ENCODE results near the gene DLGAP1. TPM values are rescaled to one million over a fixed set of nuclear protein-coding genes. Genes with fewer than 3 reads are reported as not detected.
"Not testable (repeated sequence)": the region's sequence is repeated elsewhere in the genome, so short reads cannot be mapped to it uniquely, and the experiment has no call there.

The DLGAP1 gene
- total RNA-seq, 1 donor from 2014 or later, result not detected

GRCh38 chr18:4292696-4293095, 162.4 kb downstream of the DLGAP1 start:
- DNase-seq (ENCODE audit: low read depth in 2 of 2), result no peak

GRCh38 chr18:4287340-4287739, 167.8 kb downstream of the DLGAP1 start:
- not testable (repeated sequence) for DNase-seq (ENCODE audit: low read depth in 2 of 2)

- no peak for DNase-seq (ENCODE audit: low read depth in 2 of 2)
These were observed 168.9 kb downstream of the DLGAP1 start for GRCh38 chr18:4286256-4286655.

GRCh38 chr18:4285525-4285924, 169.6 kb downstream of the DLGAP1 start:
- DNase-seq (ENCODE audit: low read depth in 2 of 2), result no peak

GRCh38 chr18:4284528-4284927, 170.6 kb downstream of the DLGAP1 start:
- DNase-seq (ENCODE audit: low read depth in 2 of 2), result no peak

- DNase-seq (ENCODE audit: low read depth in 2 of 2), result no peak
These were observed 171.3 kb downstream of the DLGAP1 start for GRCh38 chr18:4283746-4284291.

- no peak for DNase-seq (ENCODE audit: low read depth in 2 of 2)
These were observed 172.2 kb downstream of the DLGAP1 start for GRCh38 chr18:4282954-4283353.

- DNase-seq (ENCODE audit: low read depth in 2 of 2), result no peak
These were observed 178.0 kb downstream of the DLGAP1 start for GRCh38 chr18:4276953-4277585.

GRCh38 chr18:4271952-4272351, 183.2 kb downstream of the DLGAP1 start:
- no peak for DNase-seq (ENCODE audit: low read depth in 2 of 2)

GRCh38 chr18:4270988-4271387, 184.1 kb downstream of the DLGAP1 start:
- DNase-seq (ENCODE audit: low read depth in 2 of 2), result no peak

- no peak for DNase-seq (ENCODE audit: low read depth in 2 of 2)
These were observed 185.1 kb downstream of the DLGAP1 start for GRCh38 chr18:4270016-4270415.

GRCh38 chr18:4267641-4268040, 187.5 kb downstream of the DLGAP1 start:
- DNase-seq (ENCODE audit: low read depth in 2 of 2), result no peak

- DNase-seq (ENCODE audit: low read depth in 2 of 2), result no peak
These were observed 190.7 kb downstream of the DLGAP1 start for GRCh38 chr18:4264347-4264791.

GRCh38 chr18:4260107-4260506, 195.0 kb downstream of the DLGAP1 start:
- DNase-seq (ENCODE audit: low read depth in 2 of 2), result no peak

GRCh38 chr18:4256766-4257417, 198.2 kb downstream of the DLGAP1 start:
- DNase-seq (ENCODE audit: low read depth in 2 of 2), result no peak

- DNase-seq (ENCODE audit: low read depth in 2 of 2), result no peak
These were observed 200.3 kb downstream of the DLGAP1 start for GRCh38 chr18:4254840-4255239.

GRCh38 chr18:4252829-4253228, 202.3 kb downstream of the DLGAP1 start:
- DNase-seq (ENCODE audit: low read depth in 2 of 2), result no peak

GRCh38 chr18:4251873-4252272, 203.2 kb downstream of the DLGAP1 start:
- DNase-seq (ENCODE audit: low read depth in 2 of 2), result no peak

- DNase-seq (ENCODE audit: low read depth in 2 of 2), result no peak
These were observed 203.9 kb downstream of the DLGAP1 start for GRCh38 chr18:4251206-4251605.

- no peak for DNase-seq (ENCODE audit: low read depth in 2 of 2)
These were observed 205.0 kb downstream of the DLGAP1 start for GRCh38 chr18:4250141-4250540.

- DNase-seq (ENCODE audit: low read depth in 2 of 2), result no peak
These were observed 206.4 kb downstream of the DLGAP1 start for GRCh38 chr18:4248686-4249085.

- DNase-seq (ENCODE audit: low read depth in 2 of 2), result no peak
These were observed 208.7 kb downstream of the DLGAP1 start for GRCh38 chr18:4246374-4246773.

GRCh38 chr18:4245456-4245855, 209.7 kb downstream of the DLGAP1 start:
- no peak for DNase-seq (ENCODE audit: low read depth in 2 of 2)
